H1 (cell line): Measurements from ENCODE around the gene TMEM17. TPM values are rescaled to one million over a fixed set of nuclear protein-coding genes. Genes with fewer than 3 reads are reported as not detected.

Experiments
- ATF3 ChIP-seq: IDR thresholded peaks from 2 replicates; pipeline ENCODE4 v1.6.1; 2011; ENCODE audit warnings: low read depth, mild to moderate bottlenecking, low read length; ENCODE audit not compliant: insufficient read depth
- GTF2F1 ChIP-seq: IDR thresholded peaks from 2 replicates; pipeline ENCODE4 v1.6.1; 2012; ENCODE audit warnings: low read depth, low read length, improper control_type of control experiment, borderline replicate concordance
- TCF12 ChIP-seq: IDR thresholded peaks from 2 replicates; pipeline ENCODE4 v1.6.1; 2011; ENCODE audit warnings: low read depth, mild to moderate bottlenecking, low read length
- polyA plus RNA-seq, 7 experiments: library from polyadenylated mRNA; depleted of rRNA in 3 of 7; stranded (reverse) in 5 of 7; unstranded in 2 of 7; fragments of >200 nt in 5 of 7; fragments of 200-250 nt in 2 of 7; gene quantifications; 1 replicate in 5 of 7; 2 replicates in 1 of 7; 4 replicates in 1 of 7; pipeline versions ENCODE4 v1.2.1 to v1.2.3, GENCODE V29; 2011 to 2013; ENCODE audit warnings: missing spikeins in 2 of 7, mixed read lengths in 2 of 7
- total RNA-seq: library from RNA; stranded (reverse); fragmentation: NEBNext Ultra II Directional; extraction: Animal tissue kit (Norgen Biotek cat#: 25700); gene quantifications from 2 replicates; pipeline ENCODE4 v1.2.1, GENCODE V29; 2021

Gene TMEM17
- total and polyA plus RNA-seq, 2 of the 8 experiments (the other 6 are each of a cell fraction or from before 2014, with no cell fraction given): 0.69 to 1.2 TPM

DNA sequence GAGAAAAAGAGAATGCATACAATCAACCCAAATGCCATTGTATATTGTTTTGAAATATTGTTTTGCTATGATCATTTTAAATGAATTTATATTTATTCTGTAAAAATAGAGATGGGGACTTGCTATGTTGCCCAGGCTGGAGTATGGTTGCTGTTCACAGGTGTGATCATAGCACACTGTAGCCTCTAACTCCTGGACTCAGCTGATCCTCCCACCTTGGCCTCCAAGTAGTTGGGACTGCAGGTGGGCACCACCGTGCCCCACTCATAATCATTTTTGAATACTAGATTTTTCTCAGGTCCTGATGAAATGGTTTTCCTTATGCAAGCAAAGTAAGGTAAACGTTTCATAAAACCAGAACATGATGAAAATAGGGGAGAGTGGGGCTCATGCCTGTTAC, 46.3 kb downstream of the TMEM17 start (continued):
- TF ChIP-seq ATF3 (no peak), TCF12 (no peak), GTF2F1 (no peak)
